GM21423 (cell line): ENCODE data around the gene NOX5.

Experiments used
- ATAC-seq: cut with Tn5 transposase; IDR thresholded peaks from one replicate; pipeline ENCODE4 v1.9.1; 2021; ENCODE audit warnings: mild to moderate bottlenecking, moderate library complexity; ENCODE audit not compliant: unreplicated experiment

NOX5 gene

GRCh38 chr15:68990231-68990991, 24.1 kb upstream of the NOX5 start:
- ATAC-seq, result no peak

GRCh38 chr15:68990992-68991500, 23.4 kb upstream of the NOX5 start:
- ATAC-seq, result no peak

GRCh38 chr15:68991723-68992122, 22.8 kb upstream of the NOX5 start:
- ATAC-seq, result no peak

GRCh38 chr15:68992696-68993095, 21.8 kb upstream of the NOX5 start:
- no peak for ATAC-seq

GRCh38 chr15:68993276-68993675, 21.2 kb upstream of the NOX5 start:
- ATAC-seq, result no peak

GRCh38 chr15:68994149-68994548, 20.3 kb upstream of the NOX5 start:
- no peak for ATAC-seq

GRCh38 chr15:68994981-68995761, 19.3 kb upstream of the NOX5 start:
- ATAC-seq, result no peak

- ATAC-seq, result no peak
These were observed 17.4 kb upstream of the NOX5 start for GRCh38 chr15:68997050-68997449.

- no peak for ATAC-seq
These were observed 16.3 kb upstream of the NOX5 start for GRCh38 chr15:68997930-68998777.

GRCh38 chr15:68999091-68999490, 15.4 kb upstream of the NOX5 start:
- ATAC-seq, result no peak

- no peak for ATAC-seq
These were observed 14.4 kb upstream of the NOX5 start for GRCh38 chr15:69000091-69000490.

- no peak for ATAC-seq
These were observed 13.6 kb upstream of the NOX5 start for GRCh38 chr15:69000725-69001503.

- ATAC-seq, result no peak
These were observed 11.7 kb upstream of the NOX5 start for GRCh38 chr15:69002783-69003182.

GRCh38 chr15:69004011-69004410, 10.5 kb upstream of the NOX5 start:
- no peak for ATAC-seq

GRCh38 chr15:69008056-69008455, 6.4 kb upstream of the NOX5 start:
- ATAC-seq, result no peak

GRCh38 chr15:69009341-69009740, 5.2 kb upstream of the NOX5 start:
- ATAC-seq, result no peak

- no peak for ATAC-seq
These were observed 2.9 kb upstream of the NOX5 start for GRCh38 chr15:69011641-69012040.

GRCh38 chr15:69012761-69013364, 1.6 kb upstream of the NOX5 start:
- no peak for ATAC-seq

GRCh38 chr15:69013726-69014406, 629 bp upstream of the NOX5 start:
- ATAC-seq, result no peak
